Esophagus muscularis mucosa (tissue), 4 donors: ENCODE measurements around the gene NT5DC1.

Experiments
- CTCF ChIP-seq, 3 experiments: fragments of 200-600 bp in 2 of 3; fragments of 450-650 bp in 1 of 3; sonication (generic) in 2 of 3; IDR thresholded peaks; one replicate each; pipeline ENCODE4 v1.5.1; 2017 to 2019; ENCODE audit warnings: antibody characterized with exemption in 3 of 3, mild to moderate bottlenecking in 2 of 3, moderate library complexity in 1 of 3
- EP300 ChIP-seq: sonication (generic); formaldehyde crosslinking; IDR thresholded peaks from one replicate; pipeline ENCODE4 v1.6.1; 2017; ENCODE audit warnings: antibody characterized with exemption
- POLR2A ChIP-seq: fragments of 450-650 bp; IDR thresholded peaks from one replicate; pipeline ENCODE4 v1.6.1; 2017; ENCODE audit warnings: antibody characterized with exemption, moderate library complexity, mild to moderate bottlenecking, low read depth

DNA sequence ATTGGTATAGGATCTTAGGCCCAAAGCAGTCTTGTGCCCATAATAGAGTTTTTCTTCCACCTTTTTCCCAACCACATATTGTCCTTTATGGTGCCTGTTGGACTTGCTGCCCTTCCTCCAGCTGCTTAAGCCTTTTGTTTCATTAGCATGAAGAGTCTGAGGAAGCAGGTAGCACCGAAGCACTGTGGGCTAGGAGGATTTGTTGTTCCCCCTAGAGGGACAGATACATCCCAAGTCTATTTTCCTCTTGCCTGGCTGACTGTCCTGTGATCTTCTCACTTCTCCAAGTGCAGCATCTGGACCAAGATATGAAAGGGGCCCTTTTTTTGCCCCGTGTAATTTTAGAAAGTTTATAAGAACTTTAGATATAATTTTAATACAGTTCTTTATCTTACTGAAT is 75.9 kb downstream of the NT5DC1 start:
- TF ChIP-seq POLR2A, result no peak
- TF ChIP-seq EP300, result no peak
- no peak for TF ChIP-seq CTCF (IDR thresholded peaks at IDR 0.05)
